Measurements from ENCODE around the gene MOB3A. TPM values are rescaled to one million over a fixed set of nuclear protein-coding genes. Genes with fewer than 3 reads are reported as not detected.

Gene MOB3A
- total and polyA plus RNA-seq, 9 of the 15 experiments (the other 6 are each of a cell fraction or from before 2014, with no cell fraction given), result 1.1 to 24.1 (median 6.0) TPM

DNA sequence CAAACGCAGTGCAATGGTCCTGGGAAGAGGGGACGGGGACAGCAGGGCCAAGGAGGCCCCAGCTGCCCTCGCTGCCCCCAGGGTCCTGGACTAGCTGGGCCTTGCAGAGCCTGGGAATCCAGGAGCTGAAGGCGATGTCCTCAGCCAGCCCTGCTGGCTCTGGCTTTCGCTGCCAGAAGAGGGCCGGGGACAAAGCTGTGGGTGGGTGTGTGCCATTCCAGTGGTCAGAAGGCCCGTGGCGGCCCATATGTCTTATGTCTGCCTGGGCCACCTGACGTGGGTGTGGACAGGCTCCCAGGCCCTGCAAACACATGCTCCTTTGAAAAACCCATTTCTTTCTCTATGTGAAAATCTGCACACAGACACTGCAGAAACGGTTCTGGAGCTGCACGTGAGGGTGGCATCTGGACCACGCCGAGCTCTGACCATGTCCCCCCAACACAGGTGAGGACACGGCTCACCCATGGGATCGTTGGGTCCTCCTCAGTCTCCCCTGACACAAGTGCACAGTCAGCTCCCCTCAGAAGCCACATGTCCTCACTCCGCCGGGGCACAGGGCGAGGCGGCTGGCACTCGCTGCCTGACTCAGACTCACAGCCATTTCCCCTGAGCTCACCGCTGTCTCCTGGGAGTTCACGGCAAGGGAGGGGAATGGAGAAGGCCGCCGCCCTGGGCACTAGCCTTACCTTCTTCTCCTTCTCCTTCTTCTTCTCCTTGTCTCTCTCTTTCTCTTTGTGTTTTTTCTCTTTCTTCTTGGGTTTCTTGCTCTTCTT, 17.5 kb upstream of the MOB3A start:
- Histone ChIP-seq H3K9ac (ENCODE audit: insufficient read depth in 1 of 2, low read depth in 2 of 2, low read length in 2 of 2) (no peak overlapping the region), H3K27ac (ENCODE audit: extremely low read depth, low read depth, low read length) (no peak overlapping the region), H3K79me2 (ENCODE audit: control insufficient read depth, insufficient read depth, low read length) (no peaks in the 10 kb centered on the region), H3K9me3 (replicated peaks; ENCODE audit: control insufficient read depth, insufficient read depth, low read depth, low read length) (no peaks in the 10 kb centered on the region), H3K9me1 (ENCODE audit: control insufficient read depth, insufficient read depth, low read length) (no peaks in the 10 kb centered on the region), H4K20me1 (replicated peaks; ENCODE audit: control insufficient read depth, insufficient read depth, low read length) (no peaks in the 10 kb centered on the region; the same call in 1 of the 2 replicates), H3K4me2 (ENCODE audit: insufficient read depth, low read length) (no peak overlapping the region), H3K4me3 (no peak overlapping the region), H3K4me1 (replicated peaks in 1 of 2; ENCODE audit: control insufficient read depth in 2 of 2, insufficient read depth in 2 of 2, low read length in 2 of 2) (peaks cover 0 to 15% of the 10 kb centered on the region in 2 experiments; a peak in 1 of 5 replicates), H2AFZ (ENCODE audit: low read depth, low read length) (no peak overlapping the region), H3K27me3 (ENCODE audit: control insufficient read depth in 2 of 2, insufficient read depth in 2 of 2, low read length in 2 of 2) (no peaks in the 10 kb centered on the region), H3K36me3 (ENCODE audit: control insufficient read depth, insufficient read depth, low read length) (peaks cover 98% of the 10 kb centered on the region)
- in situ Hi-C loops (cut with MboI), result no loop called here
- FAIRE-seq (no peak), ATAC-seq (no peak), DNase-seq (ENCODE audit: extremely low read depth in 1 of 4, low spot score in 3 of 4) (no peak)
- intact Hi-C loops (cut with micrococcal nuclease), result no loop called here
- 96% methylated on average over 18 of the region's 24 CpGs for WGBS (ENCODE audit: insufficient coverage, low coverage, missing lambda C conversion rate)
- BruUV-seq (replicated peaks), result no TSS peak
- TF ChIP-seq RAD51 (IDR thresholded peaks at IDR 0.05; ENCODE audit: borderline replicate concordance, low read depth), result no peak
- no peak for TF ChIP-seq ZNF696 (CRISPR knock-in tag; conservative IDR thresholded peaks at IDR 0.05)
- no peak for TF ChIP-seq HNRNPH1 (optimal IDR thresholded peaks at IDR 0.05; ENCODE audit: low read depth, low read length)
- TF ChIP-seq SP1 (CRISPR knock-in tag; IDR thresholded peaks at IDR 0.05), result no peak
- no peak for TF ChIP-seq HMG20B (CRISPR knock-in tag; IDR thresholded peaks at IDR 0.05)
- TF ChIP-seq CBFA2T3 (IDR thresholded peaks at IDR 0.05), result no peak
- no peak for TF ChIP-seq EHMT2 (IDR thresholded peaks at IDR 0.05)
- no peak for TF ChIP-seq POLR2B (IDR thresholded peaks at IDR 0.05; ENCODE audit: low read depth, partially characterized antibody)
- no peak for TF ChIP-seq IRF9 (tag; IDR thresholded peaks at IDR 0.05)
- TF ChIP-seq ZNF57 (CRISPR knock-in tag; IDR thresholded peaks at IDR 0.05), result no peak
- TF ChIP-seq DMBX1 (CRISPR knock-in tag; IDR thresholded peaks at IDR 0.05; ENCODE audit: borderline replicate concordance), result no peak
- no peak for TF ChIP-seq HDAC6 (IDR thresholded peaks at IDR 0.05; ENCODE audit: low read depth, low read length)
- TF ChIP-seq GATAD2A (IDR thresholded peaks at IDR 0.05), result no peak
- no peak for TF ChIP-seq ZNF444 (CRISPR knock-in tag; IDR thresholded peaks at IDR 0.05)
- TF ChIP-seq SIRT6 (IDR thresholded peaks at IDR 0.05; ENCODE audit: low read depth, low read length), result no peak
- no peak for TF ChIP-seq NFE2L1 (tag; IDR thresholded peaks at IDR 0.05; ENCODE audit: borderline replicate concordance, low read depth)
- no peak for TF ChIP-seq NR0B1 (IDR thresholded peaks at IDR 0.05; ENCODE audit: partially characterized antibody)
- no peak for TF ChIP-seq ELF1 (tag; IDR thresholded peaks at IDR 0.05)
- no peak for TF ChIP-seq ZBTB8A (IDR thresholded peaks at IDR 0.05; ENCODE audit: partially characterized antibody)
- TF ChIP-seq CBFB (CRISPR knock-in tag; IDR thresholded peaks at IDR 0.05), result no peak
- CTCF ChIA-PET (ENCODE audit: low intra/inter-chr PET ratio), result no interaction called here
- POLR2A ChIA-PET, result interaction anchor here (1.2 kb wide), 1 partner anchor 363 kb away, joined by 3 read pairs; the partner anchor contains the start of gene GADD45B

Measured in K562 (cell line).